ENCODE data around the gene BUB1B.
"Not testable (repeated sequence)": the region's sequence is repeated elsewhere in the genome, so short reads cannot be mapped to it uniquely, and the experiment has no call there.

The BUB1B gene, protein sequence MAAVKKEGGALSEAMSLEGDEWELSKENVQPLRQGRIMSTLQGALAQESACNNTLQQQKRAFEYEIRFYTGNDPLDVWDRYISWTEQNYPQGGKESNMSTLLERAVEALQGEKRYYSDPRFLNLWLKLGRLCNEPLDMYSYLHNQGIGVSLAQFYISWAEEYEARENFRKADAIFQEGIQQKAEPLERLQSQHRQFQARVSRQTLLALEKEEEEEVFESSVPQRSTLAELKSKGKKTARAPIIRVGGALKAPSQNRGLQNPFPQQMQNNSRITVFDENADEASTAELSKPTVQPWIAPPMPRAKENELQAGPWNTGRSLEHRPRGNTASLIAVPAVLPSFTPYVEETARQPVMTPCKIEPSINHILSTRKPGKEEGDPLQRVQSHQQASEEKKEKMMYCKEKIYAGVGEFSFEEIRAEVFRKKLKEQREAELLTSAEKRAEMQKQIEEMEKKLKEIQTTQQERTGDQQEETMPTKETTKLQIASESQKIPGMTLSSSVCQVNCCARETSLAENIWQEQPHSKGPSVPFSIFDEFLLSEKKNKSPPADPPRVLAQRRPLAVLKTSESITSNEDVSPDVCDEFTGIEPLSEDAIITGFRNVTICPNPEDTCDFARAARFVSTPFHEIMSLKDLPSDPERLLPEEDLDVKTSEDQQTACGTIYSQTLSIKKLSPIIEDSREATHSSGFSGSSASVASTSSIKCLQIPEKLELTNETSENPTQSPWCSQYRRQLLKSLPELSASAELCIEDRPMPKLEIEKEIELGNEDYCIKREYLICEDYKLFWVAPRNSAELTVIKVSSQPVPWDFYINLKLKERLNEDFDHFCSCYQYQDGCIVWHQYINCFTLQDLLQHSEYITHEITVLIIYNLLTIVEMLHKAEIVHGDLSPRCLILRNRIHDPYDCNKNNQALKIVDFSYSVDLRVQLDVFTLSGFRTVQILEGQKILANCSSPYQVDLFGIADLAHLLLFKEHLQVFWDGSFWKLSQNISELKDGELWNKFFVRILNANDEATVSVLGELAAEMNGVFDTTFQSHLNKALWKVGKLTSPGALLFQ

DNA sequence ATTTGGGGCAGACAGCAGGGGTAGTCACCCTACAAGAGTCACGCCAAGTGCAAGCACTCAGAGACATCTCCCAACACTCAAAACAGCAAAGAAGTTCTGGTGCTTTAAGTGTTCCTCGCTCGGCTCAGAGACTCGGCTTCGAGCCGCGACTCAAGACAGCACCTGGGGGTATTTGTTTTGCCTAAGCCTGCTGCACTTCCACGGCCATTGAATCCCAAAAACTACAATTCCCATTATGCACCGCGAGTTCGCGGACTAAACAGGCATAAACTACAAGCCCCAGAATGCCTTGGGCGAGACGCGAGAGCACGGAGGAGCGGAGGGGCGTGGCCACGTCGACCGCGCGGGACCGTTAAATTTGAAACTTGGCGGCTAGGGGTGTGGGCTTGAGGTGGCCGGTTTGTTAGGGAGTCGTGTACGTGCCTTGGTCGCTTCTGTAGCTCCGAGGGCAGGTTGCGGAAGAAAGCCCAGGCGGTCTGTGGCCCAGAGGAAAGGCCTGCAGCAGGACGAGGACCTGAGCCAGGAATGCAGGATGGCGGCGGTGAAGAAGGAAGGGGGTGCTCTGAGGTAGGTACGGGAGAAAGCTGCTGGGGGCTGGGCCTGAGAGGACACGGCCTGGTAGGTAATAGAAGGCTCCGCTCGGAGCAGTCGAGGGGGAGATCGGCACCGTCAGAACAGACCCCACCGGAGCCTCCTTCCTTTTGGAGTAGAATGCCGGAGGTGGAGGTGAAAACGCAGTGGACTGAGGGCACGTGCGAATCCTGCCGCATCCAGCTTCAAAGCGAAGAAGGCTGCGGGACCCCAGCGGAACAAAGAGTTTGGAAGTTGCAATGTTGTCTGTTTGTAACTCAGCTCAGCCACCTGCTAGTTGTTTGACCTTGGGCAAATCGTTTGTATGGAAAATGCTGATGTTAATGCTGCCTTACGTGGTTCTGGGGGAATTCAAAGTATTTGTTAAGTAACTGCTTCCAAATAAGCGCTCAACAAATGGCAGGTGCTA, at the start of gene BUB1B:
Gene BUB1B, plus strand, starts transcription at position 381 of the 1,000 bp plus-strand sequence. Its CDS starts 152 bp downstream, at position 533.
- peak; percentile 94 for DNase-seq

DNA sequence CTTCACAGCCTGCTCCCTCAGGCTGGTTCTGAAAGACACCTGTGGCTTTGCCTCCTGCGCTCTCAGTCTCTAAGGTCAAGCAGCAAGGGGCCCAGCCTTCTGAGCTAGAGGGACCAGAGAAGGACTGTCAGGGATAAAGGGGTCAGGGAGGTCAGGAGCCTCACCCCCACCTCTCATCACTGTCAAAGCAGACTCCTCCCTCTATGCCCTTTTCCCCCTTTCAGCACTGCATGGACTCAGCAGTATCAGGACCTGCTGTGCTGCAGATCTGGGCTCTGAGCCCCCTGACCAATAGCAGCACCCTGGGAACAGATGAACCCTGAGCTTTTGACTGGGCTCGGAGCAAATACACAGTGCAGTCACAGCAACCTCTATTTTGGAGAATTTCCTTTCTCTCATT, 49.0 kb upstream of the BUB1B start:
- DNase-seq: no peak

- no peak for DNase-seq
Observed at GRCh38 chr15:40112789-40113188, 48.1 kb upstream of the BUB1B start.

GRCh38 chr15:40114218-40114617, 46.7 kb upstream of the BUB1B start:
- no peak for DNase-seq

GRCh38 chr15:40115106-40115505, 45.8 kb upstream of the BUB1B start:
- DNase-seq: not testable (repeated sequence)

DNA sequence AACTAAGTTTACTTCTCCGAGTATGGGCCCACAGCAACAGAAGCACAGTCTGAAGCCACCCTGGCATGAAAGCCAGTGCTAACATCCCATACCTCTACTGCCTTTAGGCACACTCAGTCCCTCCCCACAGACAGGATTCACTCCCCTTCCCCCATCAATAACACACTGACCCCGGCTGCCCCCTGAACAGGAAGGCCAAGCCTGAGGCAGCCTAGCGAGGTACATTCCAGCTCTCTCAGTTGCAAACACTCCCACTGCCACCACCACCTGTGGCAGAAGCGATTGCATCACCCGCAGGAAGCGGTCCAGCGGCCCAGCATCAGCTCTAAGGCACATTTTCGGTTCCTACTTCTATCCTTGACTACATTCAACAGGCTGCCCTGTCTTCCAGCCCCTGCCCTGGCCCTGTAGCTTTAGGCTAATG, 45.2 kb upstream of the BUB1B start:
- DNase-seq: no peak

GRCh38 chr15:40118473-40118872, 42.4 kb upstream of the BUB1B start:
- no peak for DNase-seq

DNA sequence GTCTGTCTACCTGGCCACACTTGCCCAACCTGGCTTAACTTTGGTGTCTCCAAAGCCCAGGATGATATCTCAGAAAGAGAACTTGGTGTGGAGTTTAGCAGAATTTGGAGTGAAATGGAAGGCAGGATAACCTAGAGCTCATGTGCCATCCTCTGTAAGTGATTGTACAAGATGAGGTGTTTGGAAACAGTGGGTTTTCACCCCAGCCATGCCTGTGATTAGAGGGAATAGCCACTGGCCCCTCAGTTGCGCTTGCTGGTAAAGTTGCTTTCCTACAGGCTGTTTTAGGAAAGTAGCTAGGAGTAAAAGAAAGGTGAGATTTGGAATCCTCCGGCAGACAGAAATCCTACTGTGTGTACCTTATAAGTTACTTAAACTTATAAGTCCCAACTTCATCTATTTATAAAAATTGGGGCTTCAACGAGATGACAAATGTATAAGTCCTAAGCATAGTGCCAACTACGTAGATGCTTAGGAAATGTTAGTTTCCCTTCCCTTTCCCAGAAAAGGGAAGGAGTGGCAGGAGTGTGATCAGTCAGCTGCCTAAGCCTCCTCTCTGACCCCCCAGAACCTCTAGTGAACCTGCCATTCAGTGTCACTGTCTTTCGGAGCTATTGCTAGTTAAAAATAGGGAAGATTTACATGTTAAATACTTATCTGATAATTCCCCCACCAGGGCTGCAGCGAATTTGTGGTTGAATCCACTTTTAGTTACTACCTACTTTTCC, 38.8 kb upstream of the BUB1B start:
- no peak for DNase-seq

GRCh38 chr15:40122989-40123388, 37.9 kb upstream of the BUB1B start:
- DNase-seq: not testable (repeated sequence)

GRCh38 chr15:40123863-40124262, 37.0 kb upstream of the BUB1B start:
- not testable (repeated sequence) for DNase-seq

DNA sequence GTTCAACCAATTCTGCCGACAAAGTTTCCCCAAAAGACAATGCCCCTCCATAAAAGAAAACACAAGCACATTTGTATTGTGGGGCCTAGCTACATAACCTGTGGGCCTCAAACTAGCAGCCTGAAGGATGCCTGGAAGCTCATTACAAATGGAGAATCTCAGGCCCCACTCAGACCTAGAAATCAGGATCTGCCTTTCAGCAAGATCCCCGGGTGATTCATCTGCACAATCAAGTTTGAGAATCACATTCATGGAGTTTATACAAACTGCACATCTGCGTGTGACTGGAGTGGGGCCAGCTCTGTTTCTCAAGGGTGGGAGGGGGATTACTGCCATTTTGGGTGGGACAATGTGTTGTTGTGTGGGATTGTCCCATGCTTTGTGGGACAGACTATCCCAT, 36.5 kb upstream of the BUB1B start:
- DNase-seq: not testable (repeated sequence)

DNA sequence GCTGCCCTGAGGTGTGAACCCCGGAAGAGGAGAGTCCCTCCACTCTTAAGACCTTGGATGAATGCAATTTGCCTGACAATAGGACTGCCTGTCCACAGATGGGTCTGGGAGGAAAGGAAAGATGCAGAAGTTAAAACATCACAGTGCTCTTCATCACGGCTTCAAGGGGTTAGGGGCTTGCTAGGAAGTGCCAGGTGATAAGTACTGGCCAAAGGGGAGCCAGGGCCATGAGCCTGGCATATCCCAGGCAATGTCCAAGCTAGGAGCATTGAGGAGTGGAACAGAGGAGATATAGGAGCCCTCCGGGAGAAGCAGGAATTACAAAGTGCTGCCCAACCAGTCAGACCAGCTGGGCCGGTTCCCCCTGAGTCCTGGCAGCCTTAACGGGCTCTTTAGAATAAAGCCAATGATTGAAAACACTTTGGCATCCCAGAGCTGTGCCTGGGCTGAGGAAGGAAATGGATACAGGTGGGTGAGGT, 36.0 kb upstream of the BUB1B start:
- DNase-seq: not testable (repeated sequence)

DNA sequence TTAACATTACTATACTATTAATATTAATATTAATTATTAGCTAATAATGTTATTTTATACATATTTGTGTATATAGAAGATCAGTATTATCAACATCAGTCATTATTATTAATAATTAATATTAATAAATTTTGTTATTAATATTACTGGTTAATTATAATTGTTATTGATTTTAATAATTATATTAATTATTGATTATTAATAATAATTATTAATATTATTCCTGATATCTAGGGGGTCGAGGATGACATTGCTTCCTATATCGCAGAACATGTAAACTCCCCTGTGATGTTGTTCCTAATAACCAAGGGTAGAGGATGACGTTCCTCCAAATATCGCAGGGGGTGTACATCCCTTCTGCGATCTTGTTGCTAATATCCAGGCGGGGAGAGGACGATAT, 34.9 kb upstream of the BUB1B start:
- DNase-seq: no peak

GRCh38 chr15:40128766-40129660, 31.9 kb upstream of the BUB1B start:
- no peak for DNase-seq

- DNase-seq: no peak
Observed at GRCh38 chr15:40130118-40130517, 30.8 kb upstream of the BUB1B start.

GRCh38 chr15:40130799-40131502, 29.9 kb upstream of the BUB1B start:
- no peak for DNase-seq

- no peak for DNase-seq
Observed at GRCh38 chr15:40133544-40133943, 27.3 kb upstream of the BUB1B start.

- no peak for DNase-seq
Observed at GRCh38 chr15:40134885-40135284, 26.0 kb upstream of the BUB1B start.

DNA sequence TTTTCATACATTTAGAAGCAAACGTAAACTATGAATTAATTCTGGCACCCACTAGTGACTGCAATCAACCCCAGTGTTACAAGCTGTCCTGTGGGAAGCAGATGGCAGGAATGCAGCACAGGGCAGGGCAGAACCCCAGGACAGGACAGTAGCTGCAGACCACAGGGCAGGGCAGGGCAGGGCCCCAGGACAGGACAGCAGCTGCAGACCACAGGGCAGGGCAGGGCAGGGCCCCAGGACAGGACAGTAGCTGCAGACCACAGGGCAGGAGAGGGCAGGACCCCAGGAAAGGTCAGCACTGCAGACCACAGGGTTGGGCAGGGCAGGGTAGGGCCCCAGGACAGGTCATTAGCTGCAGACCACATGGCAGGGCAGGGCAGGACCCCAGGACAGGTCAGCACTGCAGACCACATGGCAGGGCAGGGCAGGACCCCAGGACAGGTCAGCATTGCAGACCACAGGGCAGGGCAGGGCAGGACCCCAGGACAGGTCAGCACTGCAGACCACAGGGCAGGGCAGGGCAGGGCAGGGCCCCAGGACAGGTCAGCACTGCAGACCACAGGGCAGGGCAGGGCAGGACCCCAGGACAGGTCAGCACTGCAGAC, 24.9 kb upstream of the BUB1B start:
- DNase-seq: not testable (repeated sequence)

All from EL (cell line).